ENCODE results near the gene ACVR2B.

ACVR2B gene

GRCh38 chr3:38526792-38527191 lies 73.1 kb downstream of the ACVR2B start:
- in situ Hi-C loops (cut with MboI; ENCODE audit: low sequenced_read_pairs, unreplicated experiment), result no loop called here
- no peak for DNase-seq (ENCODE audit: low spot score)
- TF ChIP-seq, protein P1, sequence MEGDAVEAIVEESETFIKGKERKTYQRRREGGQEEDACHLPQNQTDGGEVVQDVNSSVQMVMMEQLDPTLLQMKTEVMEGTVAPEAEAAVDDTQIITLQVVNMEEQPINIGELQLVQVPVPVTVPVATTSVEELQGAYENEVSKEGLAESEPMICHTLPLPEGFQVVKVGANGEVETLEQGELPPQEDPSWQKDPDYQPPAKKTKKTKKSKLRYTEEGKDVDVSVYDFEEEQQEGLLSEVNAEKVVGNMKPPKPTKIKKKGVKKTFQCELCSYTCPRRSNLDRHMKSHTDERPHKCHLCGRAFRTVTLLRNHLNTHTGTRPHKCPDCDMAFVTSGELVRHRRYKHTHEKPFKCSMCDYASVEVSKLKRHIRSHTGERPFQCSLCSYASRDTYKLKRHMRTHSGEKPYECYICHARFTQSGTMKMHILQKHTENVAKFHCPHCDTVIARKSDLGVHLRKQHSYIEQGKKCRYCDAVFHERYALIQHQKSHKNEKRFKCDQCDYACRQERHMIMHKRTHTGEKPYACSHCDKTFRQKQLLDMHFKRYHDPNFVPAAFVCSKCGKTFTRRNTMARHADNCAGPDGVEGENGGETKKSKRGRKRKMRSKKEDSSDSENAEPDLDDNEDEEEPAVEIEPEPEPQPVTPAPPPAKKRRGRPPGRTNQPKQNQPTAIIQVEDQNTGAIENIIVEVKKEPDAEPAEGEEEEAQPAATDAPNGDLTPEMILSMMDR (IDR thresholded peaks at IDR 0.05; ENCODE audit: borderline replicate concordance, control extremely low read depth, extremely low read depth, insufficient read depth, missing control alignments), result no peak

GRCh38 chr3:38528457-38528856 lies 74.8 kb downstream of the ACVR2B start:
- in situ Hi-C loops (cut with MboI; ENCODE audit: low sequenced_read_pairs, unreplicated experiment), result no loop called here
- DNase-seq (ENCODE audit: low spot score), result no peak

GRCh38 chr3:38532529-38532928 lies 78.8 kb downstream of the ACVR2B start:
- DNase-seq (ENCODE audit: low spot score), result no peak
- TF ChIP-seq, protein P1 (IDR thresholded peaks at IDR 0.05; ENCODE audit: borderline replicate concordance, control extremely low read depth, extremely low read depth, insufficient read depth, missing control alignments), result no peak
- in situ Hi-C loops (cut with MboI; ENCODE audit: low sequenced_read_pairs, unreplicated experiment), result no loop called here

More at GRCh38 chr3:38528457-38528856, 74.8 kb downstream of the ACVR2B start:
- TF ChIP-seq, protein P1 (IDR thresholded peaks at IDR 0.05; ENCODE audit: borderline replicate concordance, control extremely low read depth, extremely low read depth, insufficient read depth, missing control alignments), result no peak

- in situ Hi-C loops (cut with MboI; ENCODE audit: low sequenced_read_pairs, unreplicated experiment), result no loop called here
- DNase-seq (ENCODE audit: low spot score), result no peak
- TF ChIP-seq, protein P1 (IDR thresholded peaks at IDR 0.05; ENCODE audit: borderline replicate concordance, control extremely low read depth, extremely low read depth, insufficient read depth, missing control alignments), result no peak
Observed at GRCh38 chr3:38533285-38533976, 79.7 kb downstream of the ACVR2B start.

DNA sequence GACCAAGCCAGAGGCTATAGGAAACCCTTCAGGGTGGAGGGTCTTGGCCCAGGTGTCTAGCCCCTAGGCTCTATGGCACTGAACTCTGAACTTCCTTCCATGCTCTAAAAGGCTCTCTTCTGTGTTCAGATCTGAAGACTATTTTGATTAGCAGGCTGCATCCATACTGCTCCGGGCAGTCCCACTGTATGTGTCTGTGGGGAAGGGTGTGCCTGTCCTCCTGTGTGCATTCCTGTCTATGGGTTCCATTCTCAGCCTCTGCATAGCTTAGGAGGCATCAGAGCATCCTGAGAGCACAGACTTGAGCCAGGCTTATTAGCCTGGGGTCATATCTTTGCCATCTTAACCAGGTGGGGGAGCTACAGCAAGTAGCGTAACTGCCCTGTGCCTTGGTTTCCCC lies 80.5 kb downstream of the ACVR2B start:
- TF ChIP-seq, protein P1 (IDR thresholded peaks at IDR 0.05; ENCODE audit: borderline replicate concordance, control extremely low read depth, extremely low read depth, insufficient read depth, missing control alignments), result no peak
- in situ Hi-C loops (cut with MboI; ENCODE audit: low sequenced_read_pairs, unreplicated experiment), result no loop called here

GRCh38 chr3:38534604-38535003 lies 80.9 kb downstream of the ACVR2B start:
- TF ChIP-seq, protein P1 (IDR thresholded peaks at IDR 0.05; ENCODE audit: borderline replicate concordance, control extremely low read depth, extremely low read depth, insufficient read depth, missing control alignments), result no peak
- in situ Hi-C loops (cut with MboI; ENCODE audit: low sequenced_read_pairs, unreplicated experiment), result no loop called here

More for the DNA sequence above, 80.5 kb downstream of the ACVR2B start:
- no peak for DNase-seq (ENCODE audit: low spot score)

More at GRCh38 chr3:38534604-38535003, 80.9 kb downstream of the ACVR2B start:
- no peak for DNase-seq (ENCODE audit: low spot score)
